ENCODE results near the gene MYH14. TPM values are rescaled to one million over a fixed set of nuclear protein-coding genes. Genes with fewer than 3 reads are reported as not detected.
A peak's percentile ranks its signal among the peaks of the same experiment; 100 is the strongest.

Gene MYH14
- total RNA-seq, 1 donor from 2014 or later = 0.59 TPM

GRCh38 chr19:50322234-50322633 lies 118.8 kb downstream of the MYH14 start:
- peaks cover 14% of the 10 kb centered on the region for H3K9me3 Mint-ChIP-seq (ENCODE audit: unreplicated experiment)
- H3K27me3 Mint-ChIP-seq (ENCODE audit: unreplicated experiment) = peaks cover 21% of the 10 kb centered on the region
- no peak for TF ChIP-seq CTCF (IDR thresholded peaks at IDR 0.05; ENCODE audit: partially characterized antibody, unreplicated experiment)
- H3K4me3 Mint-ChIP-seq (ENCODE audit: unreplicated experiment) = peak overlapping the region; percentile 55
- peaks cover 25% of the 10 kb centered on the region for H3K4me1 Mint-ChIP-seq (ENCODE audit: low read depth, unreplicated experiment)
- no peak for DNase-seq
- peak overlapping the region; percentile 53 for H3K27ac Mint-ChIP-seq (ENCODE audit: unreplicated experiment)
- H3K36me3 Mint-ChIP-seq (ENCODE audit: unreplicated experiment) = peaks cover 6% of the 10 kb centered on the region

- Mint-ChIP-seq H3K4me3 (ENCODE audit: unreplicated experiment) (peak overlapping the region; percentile 25), H3K36me3 (ENCODE audit: unreplicated experiment) (peaks cover 10% of the 10 kb centered on the region), H3K9me3 (ENCODE audit: unreplicated experiment) (peaks cover 19% of the 10 kb centered on the region), H3K27ac (ENCODE audit: unreplicated experiment) (peak overlapping the region; percentile 53), H3K4me1 (ENCODE audit: low read depth, unreplicated experiment) (peaks cover 26% of the 10 kb centered on the region), H3K27me3 (ENCODE audit: unreplicated experiment) (peaks cover 28% of the 10 kb centered on the region)
- no peak for DNase-seq
- no peak for TF ChIP-seq CTCF (IDR thresholded peaks at IDR 0.05; ENCODE audit: partially characterized antibody, unreplicated experiment)
Measured at GRCh38 chr19:50322931-50323781, 119.7 kb downstream of the MYH14 start.

GRCh38 chr19:50323782-50324133 lies 120.3 kb downstream of the MYH14 start:
- Mint-ChIP-seq H3K27me3 (ENCODE audit: unreplicated experiment) (peaks cover 28% of the 10 kb centered on the region), H3K9me3 (ENCODE audit: unreplicated experiment) (peaks cover 19% of the 10 kb centered on the region), H3K36me3 (ENCODE audit: unreplicated experiment) (peaks cover 10% of the 10 kb centered on the region), H3K4me1 (ENCODE audit: low read depth, unreplicated experiment) (peaks cover 26% of the 10 kb centered on the region), H3K27ac (ENCODE audit: unreplicated experiment) (peak overlapping the region; percentile 53), H3K4me3 (ENCODE audit: unreplicated experiment) (peak overlapping the region; percentile 25)
- no peak for TF ChIP-seq CTCF (IDR thresholded peaks at IDR 0.05; ENCODE audit: partially characterized antibody, unreplicated experiment)
- no peak for DNase-seq

GRCh38 chr19:50324331-50324730 lies 120.9 kb downstream of the MYH14 start:
- DNase-seq = no peak
- Mint-ChIP-seq H3K9me3 (ENCODE audit: unreplicated experiment) (peaks cover 17% of the 10 kb centered on the region), H3K27me3 (ENCODE audit: unreplicated experiment) (peaks cover 28% of the 10 kb centered on the region), H3K4me1 (ENCODE audit: low read depth, unreplicated experiment) (peaks cover 26% of the 10 kb centered on the region), H3K36me3 (ENCODE audit: unreplicated experiment) (peaks cover 10% of the 10 kb centered on the region), H3K27ac (ENCODE audit: unreplicated experiment) (peak overlapping the region; percentile 9), H3K4me3 (ENCODE audit: unreplicated experiment) (peak overlapping the region; percentile 74)
- TF ChIP-seq CTCF (IDR thresholded peaks at IDR 0.05; ENCODE audit: partially characterized antibody, unreplicated experiment) = no peak

Measured in glutamatergic neuron (in vitro differentiated cells).